Mucosa of descending colon (tissue), 3 donors: ENCODE results near the gene RNU6-1. TPM values are rescaled to one million over a fixed set of nuclear protein-coding genes. Genes with fewer than 3 reads are reported as not detected.

Experiments
- ATAC-seq: fragments of 200-7000 bp; cut with Tn5 transposase; one replicate; pipeline ENCODE4 v1.9.1; 2020; ENCODE audit warnings: mild to moderate bottlenecking, moderate library complexity
- DNase-seq, 3 donors: peaks; one replicate each; pipeline ENCODE4 v3.0.0-alpha.2; 2020
- H3K36me3 ChIP-seq: fragments of 200-600 bp; one replicate; pipeline ENCODE4 v1.8.0; 2021; ENCODE audit warnings: low read depth, mild to moderate bottlenecking
- H3K4me1 ChIP-seq: fragments of 200-600 bp; one replicate; pipeline ENCODE4 v1.8.0; 2021; ENCODE audit warnings: low read depth, mild to moderate bottlenecking
- H3K4me3 ChIP-seq: fragments of 200-600 bp; one replicate; pipeline ENCODE4 v1.8.0; 2021; ENCODE audit warnings: mild to moderate bottlenecking
- H3K9me3 ChIP-seq: fragments of 200-600 bp; one replicate; pipeline ENCODE4 v1.8.0; 2021; ENCODE audit warnings: mild to moderate bottlenecking
- intact Hi-C, 2 donors: fragments of 100-400 bp; cut with DNase I in 1 of 2; cut with micrococcal nuclease in 1 of 2; formaldehyde crosslinking; loops; one replicate each; pipeline versions ENCODE4 v1.11.0 to v1.11.1; 2022; cut with DNase I, micrococcal nuclease
- total RNA-seq, 3 donors: library from RNA; stranded (reverse); fragmentation: NEBNext Ultra II Directional in 2 of 3; extraction: Animal tissue kit (Norgen Biotek cat#: 25700) in 2 of 3; gene quantifications; one replicate each; pipeline versions ENCODE4 v1.2.1 to v1.2.4, GENCODE V29; 2021 to 2023
- TF ChIP-seq, protein P1 (sequence below): fragments of 200-600 bp; IDR thresholded peaks from one replicate; pipeline ENCODE4 v1.8.0; 2022; ENCODE audit warnings: antibody characterized with exemption, mild to moderate bottlenecking
- donor health status: DM: no; HTN: no; CAD: no; lungs with moderate emphysema.
- donor health status: DM: no; HTN: no; CAD: no.
- donor health status: DM: no; HTN: yes; CAD: no.

RNU6-1 gene
- total RNA-seq, 3 donors from 2014 or later, result not detected

- Histone ChIP-seq H3K36me3 (no peaks in the 10 kb centered on the region), H3K4me3 (no peak overlapping the region), H3K9me3 (no peaks in the 10 kb centered on the region), H3K4me1 (no peaks in the 10 kb centered on the region)
- TF ChIP-seq, protein P1, sequence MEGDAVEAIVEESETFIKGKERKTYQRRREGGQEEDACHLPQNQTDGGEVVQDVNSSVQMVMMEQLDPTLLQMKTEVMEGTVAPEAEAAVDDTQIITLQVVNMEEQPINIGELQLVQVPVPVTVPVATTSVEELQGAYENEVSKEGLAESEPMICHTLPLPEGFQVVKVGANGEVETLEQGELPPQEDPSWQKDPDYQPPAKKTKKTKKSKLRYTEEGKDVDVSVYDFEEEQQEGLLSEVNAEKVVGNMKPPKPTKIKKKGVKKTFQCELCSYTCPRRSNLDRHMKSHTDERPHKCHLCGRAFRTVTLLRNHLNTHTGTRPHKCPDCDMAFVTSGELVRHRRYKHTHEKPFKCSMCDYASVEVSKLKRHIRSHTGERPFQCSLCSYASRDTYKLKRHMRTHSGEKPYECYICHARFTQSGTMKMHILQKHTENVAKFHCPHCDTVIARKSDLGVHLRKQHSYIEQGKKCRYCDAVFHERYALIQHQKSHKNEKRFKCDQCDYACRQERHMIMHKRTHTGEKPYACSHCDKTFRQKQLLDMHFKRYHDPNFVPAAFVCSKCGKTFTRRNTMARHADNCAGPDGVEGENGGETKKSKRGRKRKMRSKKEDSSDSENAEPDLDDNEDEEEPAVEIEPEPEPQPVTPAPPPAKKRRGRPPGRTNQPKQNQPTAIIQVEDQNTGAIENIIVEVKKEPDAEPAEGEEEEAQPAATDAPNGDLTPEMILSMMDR, result no peak
- intact Hi-C loops, result no loop called here
- ATAC-seq (no peak), DNase-seq (no peak)
Observed at GRCh38 chr15:67805008-67805665, 34.7 kb downstream of the RNU6-1 start.

DNA sequence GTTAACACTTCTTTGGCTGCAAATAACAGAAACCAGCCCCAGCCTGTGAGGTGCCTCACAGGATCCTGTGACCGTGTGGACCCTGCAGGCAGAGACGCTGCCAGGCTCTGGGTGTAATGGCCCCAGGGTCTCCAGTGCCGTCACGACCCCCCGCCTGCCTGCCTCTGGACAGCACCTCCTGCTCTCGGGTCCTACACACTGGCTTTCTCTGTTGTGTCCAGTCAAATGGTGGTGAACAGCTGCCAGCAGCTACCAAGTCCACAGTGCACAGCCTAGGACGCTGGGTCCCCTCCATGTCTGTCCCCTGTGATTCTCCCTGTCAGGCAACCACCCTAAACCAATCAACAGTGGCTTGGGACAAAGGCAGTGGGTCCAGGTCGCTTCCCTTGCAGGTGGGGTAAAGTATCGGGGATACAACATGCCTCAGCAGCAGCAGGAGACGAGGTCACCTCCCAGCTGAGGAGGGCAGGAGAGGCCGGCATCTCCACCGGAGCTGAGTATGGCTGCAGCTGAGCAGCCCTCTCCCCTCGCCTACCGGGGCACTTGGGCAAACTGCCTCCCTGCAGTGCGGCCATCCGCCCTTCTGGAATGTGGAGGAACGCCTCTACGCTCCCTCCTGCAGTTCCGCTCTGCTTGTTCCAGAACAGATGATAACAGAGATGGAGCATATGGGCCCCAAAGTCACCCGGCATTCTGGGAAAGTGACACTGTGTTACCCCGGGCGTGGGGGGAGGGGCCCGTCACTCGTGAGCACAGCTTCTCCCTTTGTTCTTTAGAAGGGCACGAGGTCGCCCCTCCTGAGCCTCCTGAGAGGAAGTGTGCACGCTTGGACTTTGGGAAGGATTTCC lies 35.6 kb downstream of the RNU6-1 start:
- H3K4me3 ChIP-seq, result no peak overlapping the region
- TF ChIP-seq, protein P1, result no peak
- intact Hi-C loops, result no loop called here
- no peaks in the 10 kb centered on the region for H3K36me3 ChIP-seq
- ATAC-seq (no peak), DNase-seq (no peak)
- H3K9me3 ChIP-seq, result no peaks in the 10 kb centered on the region
- no peaks in the 10 kb centered on the region for H3K4me1 ChIP-seq

- H3K4me3 ChIP-seq, result no peak overlapping the region
- no peaks in the 10 kb centered on the region for H3K36me3 ChIP-seq
- DNase-seq (no peak), ATAC-seq (no peak)
- intact Hi-C loops, result no loop called here
- H3K4me1 ChIP-seq, result no peaks in the 10 kb centered on the region
- H3K9me3 ChIP-seq, result no peaks in the 10 kb centered on the region
- TF ChIP-seq, protein P1, result no peak
Observed at GRCh38 chr15:67803299-67803698, 36.5 kb downstream of the RNU6-1 start.

GRCh38 chr15:67801926-67802914 lies 37.6 kb downstream of the RNU6-1 start:
- H3K4me1 ChIP-seq, result no peaks in the 10 kb centered on the region
- no peaks in the 10 kb centered on the region for H3K36me3 ChIP-seq
- no peaks in the 10 kb centered on the region for H3K9me3 ChIP-seq
- ATAC-seq (no peak), DNase-seq (no peak)
- no peak overlapping the region for H3K4me3 ChIP-seq
- intact Hi-C loops, result no loop called here
- TF ChIP-seq, protein P1, result no peak

DNA sequence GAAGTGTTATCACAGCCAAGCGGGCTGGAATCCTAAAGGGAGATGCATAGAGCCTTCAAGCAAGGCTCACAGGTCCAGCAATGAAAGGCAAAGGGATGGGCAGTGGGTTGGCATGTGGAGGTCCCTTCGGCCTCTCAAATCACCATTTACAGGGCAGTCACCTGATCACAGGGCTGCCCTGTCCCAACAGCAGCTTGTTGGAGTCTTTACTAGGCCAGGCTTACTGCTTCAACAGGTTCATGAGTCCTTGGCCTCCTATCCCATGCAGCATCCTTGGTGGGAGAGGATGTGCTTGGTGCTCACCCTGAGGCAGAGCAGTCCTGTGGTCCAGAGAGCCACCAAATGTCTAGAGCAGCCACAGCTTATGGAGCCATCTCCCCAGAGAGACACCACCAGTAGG lies 38.7 kb downstream of the RNU6-1 start:
- ATAC-seq (no peak), DNase-seq (no peak)
- no peak overlapping the region for H3K4me3 ChIP-seq
- intact Hi-C loops, result no loop called here
- TF ChIP-seq, protein P1, result no peak
- H3K36me3 ChIP-seq, result no peaks in the 10 kb centered on the region
- no peaks in the 10 kb centered on the region for H3K4me1 ChIP-seq
- H3K9me3 ChIP-seq, result no peaks in the 10 kb centered on the region
